GM18499 (cell line): ENCODE results near the gene C9orf40.

Experiments
- ATAC-seq: cut with Tn5 transposase; IDR thresholded peaks from one replicate; pipeline ENCODE4 v1.9.1; 2021; ENCODE audit warnings: moderate number of reproducible peaks; ENCODE audit not compliant: insufficient read depth, unreplicated experiment

Gene C9orf40, protein sequence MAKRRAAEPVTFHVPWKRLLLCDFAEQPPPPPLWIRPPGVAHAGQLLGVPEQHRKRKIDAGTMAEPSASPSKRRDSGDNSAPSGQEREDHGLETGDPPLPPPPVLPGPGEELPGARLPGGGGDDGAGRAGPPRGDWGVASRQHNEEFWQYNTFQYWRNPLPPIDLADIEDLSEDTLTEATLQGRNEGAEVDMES

DNA sequence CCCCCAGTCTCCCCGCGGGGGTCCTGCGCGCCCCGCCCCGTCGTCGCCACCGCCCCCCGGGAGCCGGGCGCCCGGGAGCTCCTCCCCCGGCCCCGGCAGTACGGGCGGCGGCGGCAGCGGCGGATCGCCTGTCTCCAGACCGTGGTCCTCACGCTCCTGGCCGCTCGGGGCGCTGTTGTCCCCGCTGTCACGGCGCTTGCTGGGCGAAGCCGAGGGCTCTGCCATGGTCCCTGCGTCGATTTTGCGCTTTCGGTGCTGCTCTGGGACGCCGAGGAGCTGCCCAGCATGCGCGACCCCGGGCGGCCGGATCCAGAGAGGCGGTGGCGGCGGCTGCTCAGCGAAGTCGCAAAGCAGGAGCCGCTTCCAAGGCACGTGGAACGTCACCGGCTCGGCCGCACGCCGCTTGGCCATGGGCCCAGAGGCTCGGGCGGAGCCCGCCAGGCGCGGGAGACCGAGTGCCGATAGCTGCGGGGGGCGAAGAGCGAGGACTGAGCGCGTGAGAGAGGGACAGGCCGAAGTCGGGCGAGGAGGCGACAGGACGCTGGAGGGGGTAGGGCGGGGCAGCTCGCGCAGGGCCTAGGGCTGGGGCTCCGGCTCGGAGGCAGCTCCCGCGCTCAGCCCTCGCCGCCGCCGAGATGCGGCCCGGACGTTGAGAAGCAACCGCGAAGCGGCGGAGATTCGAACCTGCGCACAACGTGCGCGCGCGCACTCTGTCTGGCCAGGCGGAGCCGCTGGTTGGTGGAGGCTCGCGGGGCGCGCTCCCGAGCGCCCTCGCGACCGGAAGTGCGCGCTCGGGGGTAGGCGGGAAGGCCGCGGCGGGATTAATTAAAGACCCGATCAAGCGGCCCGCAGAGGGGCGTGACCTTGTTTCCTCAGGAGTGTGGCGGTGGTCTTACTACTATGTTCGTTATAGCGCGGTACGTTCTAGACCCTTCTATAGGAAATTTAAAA lies at the start of gene C9orf40:
TSS of gene C9orf40 (minus strand) at position 712 of the 951 bp plus-strand sequence. CDS start at position 411, 301 bp downstream.
- ATAC-seq = peak; percentile 67

DNA sequence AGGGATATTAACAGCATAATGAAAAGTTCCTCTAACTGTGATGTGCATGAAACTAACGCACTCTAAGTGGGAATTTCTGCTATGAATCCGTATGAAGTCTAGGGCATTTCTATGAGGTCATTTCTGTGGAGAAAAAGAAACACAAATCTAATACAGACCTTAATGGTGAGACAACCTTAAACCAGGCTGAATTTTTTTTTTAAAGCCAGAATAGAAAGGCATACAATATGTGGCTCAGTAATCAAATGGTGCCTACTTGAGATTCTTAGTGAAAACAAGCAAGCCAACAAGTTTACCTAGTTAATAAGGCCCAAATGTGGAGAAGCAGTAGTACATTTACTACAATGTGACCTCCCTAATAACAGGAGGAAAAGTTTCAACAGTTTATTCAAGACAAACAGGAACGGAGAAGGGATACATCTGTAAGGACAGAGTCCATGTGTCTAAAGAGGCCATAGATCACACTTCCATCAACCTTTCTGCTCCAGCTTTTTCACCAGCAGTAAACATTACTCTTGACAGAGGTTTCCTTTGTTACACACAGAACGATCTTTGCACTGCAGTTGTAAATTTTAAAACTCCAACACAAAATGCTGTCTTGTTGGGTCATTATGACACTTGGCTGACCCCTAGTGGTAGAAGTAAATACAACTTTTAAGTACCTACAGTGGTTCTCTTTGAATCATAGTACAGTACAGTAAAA lies 49.2 kb upstream of the C9orf40 start:
- peak; percentile 79 for ATAC-seq

DNA sequence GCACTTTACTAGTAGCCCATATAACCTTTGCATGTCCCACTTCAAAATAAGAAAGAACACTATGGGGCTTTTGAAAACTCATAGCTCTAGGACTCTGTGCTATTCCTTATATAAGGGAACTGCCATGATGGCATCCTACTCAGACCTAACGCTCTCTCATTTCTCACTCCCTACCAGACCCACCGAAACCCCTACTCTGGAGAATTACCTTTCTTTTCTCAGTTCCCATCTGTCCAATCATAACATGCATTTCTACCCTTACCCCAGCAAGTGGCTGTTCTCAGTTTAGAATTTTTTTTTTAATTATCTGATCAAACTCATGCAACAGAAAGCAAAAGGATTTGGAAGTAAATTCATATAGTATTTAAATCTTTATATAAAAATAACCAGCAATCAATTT lies 48.1 kb upstream of the C9orf40 start:
- no peak for ATAC-seq

DNA sequence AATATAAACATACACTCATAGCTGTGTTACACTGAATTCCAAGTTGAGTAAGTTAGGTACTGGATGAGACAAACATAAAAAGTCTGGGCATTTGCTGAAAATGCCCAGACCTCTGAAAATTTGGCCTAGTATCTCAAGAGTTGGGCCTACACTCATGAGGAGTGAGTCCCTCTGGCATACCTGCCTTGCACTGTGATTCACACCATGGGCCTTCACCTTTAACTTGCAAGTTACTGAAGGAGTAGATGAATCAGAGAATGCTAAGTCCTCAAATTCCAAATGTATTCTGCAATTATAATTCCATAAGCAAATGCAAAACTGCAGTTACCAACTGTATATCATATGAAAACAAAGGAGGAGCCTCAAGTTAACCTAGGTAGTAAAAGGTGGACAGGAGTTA lies 32.3 kb upstream of the C9orf40 start:
- ATAC-seq = no peak

DNA sequence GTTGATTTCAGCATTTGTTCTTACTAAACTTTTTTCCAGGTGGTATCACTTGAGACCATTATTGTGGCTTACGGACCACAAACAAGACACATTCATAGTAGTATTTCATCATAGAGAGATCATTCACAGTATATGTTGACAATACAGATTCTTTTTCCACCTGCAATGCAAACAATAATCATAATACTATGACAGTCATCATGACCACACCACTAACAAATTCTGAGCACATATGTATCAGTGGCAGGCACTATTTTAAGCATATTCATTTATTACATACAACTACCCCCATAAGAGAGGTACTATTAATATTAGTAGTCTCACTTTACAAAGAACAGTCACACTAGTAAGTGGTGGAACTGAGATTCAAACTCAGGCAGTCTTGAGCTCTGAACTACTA lies 31.0 kb upstream of the C9orf40 start:
- no peak for ATAC-seq

DNA sequence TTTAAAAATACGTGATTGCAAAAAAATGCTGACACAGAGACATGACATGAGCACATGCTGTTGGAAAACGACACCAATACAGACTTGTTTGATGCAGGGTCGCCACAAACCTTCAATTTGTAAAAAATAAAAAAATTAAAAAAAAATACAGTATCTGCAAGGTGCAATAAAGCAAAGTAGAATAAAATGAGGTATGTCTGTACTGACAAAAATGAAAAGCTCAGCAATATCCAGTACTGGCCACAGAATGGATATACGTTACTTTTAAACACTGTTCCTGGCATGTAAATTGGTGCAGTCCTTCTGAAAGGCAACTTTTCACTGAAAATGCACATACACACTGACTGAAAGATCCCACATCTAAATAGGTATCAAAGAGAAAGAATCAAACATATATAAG lies 27.1 kb upstream of the C9orf40 start:
- no peak for ATAC-seq

DNA sequence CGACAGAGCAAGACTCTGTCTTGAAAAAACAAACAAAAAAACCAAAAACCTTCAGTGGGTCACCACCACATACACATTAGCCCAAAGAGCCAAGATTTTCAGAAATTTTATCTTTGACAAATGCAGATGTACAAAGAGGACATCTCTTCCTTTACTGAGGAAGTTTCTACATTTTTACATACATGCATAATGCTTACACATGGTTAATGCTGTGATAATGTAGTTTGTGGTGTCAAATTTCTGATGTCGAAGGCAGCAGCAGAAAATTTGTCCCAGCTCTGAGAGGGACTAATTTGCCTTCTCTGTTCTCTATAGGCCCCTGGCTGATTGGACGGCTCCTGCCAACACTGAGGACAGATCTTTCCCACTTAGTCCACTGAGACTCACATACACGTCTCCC lies 24.6 kb upstream of the C9orf40 start:
- ATAC-seq = no peak

DNA sequence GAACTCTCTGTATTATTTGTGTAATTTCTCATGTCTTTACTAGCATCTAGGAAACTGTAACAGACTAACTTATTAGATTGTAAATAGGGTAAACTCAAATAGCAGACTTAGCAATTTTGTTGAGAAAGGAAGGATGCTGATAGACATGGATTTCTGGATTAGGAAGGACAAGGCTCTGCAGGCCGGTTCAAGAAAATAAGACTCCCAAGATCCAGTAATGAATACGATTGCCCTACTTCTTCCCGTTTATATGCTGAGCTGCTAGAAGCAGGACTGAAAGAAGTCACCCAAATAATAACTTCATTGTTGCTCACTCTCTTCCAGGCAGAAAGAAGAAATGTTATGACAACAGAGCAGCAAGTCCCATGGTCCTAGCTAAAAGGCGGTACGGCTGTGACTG lies 22.8 kb upstream of the C9orf40 start:
- no peak for ATAC-seq

DNA sequence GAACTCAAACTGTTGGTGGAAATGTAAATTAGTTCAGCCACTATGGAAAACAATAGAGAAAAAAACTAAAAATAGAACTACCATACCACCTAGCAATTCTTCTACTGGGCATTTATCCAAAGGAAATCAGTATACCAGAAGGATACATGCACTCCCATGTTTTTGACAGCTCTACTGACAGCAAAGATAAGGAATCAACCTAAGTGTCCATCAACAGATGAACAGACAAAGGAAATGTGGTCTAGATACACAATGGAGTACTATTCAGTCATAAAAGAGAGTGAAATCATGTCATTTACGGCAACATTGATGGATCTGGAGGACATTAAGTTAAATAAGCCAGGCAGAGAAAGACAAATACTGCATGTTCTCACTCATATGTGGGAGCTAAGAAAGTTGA lies 21.8 kb upstream of the C9orf40 start:
- no peak for ATAC-seq

DNA sequence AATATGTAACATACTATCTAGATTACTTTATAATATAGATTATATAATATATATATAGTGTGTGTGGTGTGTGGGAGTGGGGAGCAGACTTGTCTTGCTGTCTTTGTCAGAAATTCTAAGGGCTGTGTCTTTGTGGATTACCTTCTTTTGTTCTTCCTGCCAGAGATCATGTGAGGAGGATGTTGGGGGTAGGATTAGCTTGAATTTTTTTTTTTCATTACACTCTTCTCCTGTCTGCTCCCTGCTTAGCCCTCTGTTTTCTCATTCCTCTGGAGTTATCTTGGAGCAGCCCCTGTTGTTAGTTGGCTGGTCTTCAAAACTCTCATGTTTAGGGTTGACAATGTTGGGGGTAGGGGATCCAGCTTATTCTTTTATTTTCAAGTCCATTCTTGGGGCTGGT lies 21.0 kb upstream of the C9orf40 start:
- ATAC-seq = no peak

DNA sequence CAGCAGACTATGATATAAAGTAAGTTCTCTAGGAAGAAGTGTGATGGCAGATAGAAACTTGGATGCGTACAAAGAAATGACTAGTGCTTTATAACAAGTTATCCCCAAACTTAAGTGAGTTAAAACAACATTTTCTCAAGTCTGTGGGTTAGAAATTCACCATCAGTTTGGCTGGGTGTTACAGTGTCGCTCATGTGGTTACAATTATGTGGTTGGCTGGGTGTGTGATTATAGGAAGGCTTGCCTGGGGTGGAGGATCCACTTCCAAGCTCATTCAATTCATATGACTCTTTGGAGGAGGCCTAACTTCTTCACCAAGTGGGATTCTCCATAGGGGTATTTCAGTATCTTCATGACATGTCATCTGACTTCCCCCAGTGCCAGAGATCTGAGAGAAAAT lies 10.3 kb upstream of the C9orf40 start:
- no peak for ATAC-seq

DNA sequence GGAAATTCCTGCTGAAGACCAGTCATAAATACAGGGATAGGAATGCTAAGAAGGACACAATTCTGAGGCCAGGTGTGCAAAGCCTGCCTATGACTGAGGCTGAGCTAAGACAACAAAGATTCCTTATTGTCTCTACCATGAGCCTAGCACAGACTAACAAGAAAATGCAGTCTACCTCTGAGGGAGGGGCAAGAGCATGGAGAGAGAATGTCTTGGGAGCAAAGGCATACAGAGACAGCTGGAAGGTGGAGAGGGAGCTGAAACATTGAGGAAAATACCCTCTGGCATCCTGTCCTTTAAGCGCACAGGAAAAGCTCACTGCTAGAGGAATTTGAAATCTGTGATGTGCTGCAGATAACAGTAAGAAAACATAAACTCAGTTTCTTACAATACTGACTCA lies 8.8 kb upstream of the C9orf40 start:
- ATAC-seq = no peak

DNA sequence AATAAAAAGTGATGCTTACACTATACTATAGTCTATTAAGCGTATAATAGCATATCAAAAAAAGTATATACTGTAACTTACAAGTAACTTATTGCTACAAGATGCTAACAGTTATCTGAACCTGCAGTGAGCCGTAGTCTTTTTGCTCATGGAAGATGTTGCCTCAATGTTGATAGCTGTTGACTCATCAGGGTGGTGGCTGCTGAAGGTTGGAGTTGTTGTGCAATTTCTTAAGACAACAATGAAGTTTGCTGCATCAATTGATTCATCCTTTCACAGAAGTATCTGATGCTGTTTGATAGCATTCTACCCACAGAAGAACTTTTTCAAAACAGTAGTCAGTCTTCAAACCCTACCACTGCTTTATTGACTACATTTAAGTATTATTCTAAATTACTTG lies 7.8 kb upstream of the C9orf40 start:
- ATAC-seq = no peak

DNA sequence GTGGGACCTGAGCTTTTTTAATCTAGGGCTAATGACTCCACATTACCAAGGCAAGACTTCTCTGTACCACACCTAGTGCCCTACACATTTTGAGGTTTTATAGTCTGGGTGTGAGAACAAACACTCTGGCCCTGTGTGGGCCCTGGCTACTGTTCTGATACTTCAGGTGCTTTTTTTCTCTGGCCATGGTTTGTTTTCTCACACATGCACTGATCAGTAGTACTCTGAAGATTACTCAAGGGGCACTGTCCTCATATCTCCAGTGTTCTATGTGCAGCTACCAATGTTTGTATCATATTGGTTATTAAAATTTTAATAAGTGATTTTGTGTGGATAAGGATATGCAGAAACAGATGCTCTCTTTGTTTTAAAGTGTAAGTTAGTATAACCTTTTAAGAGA lies 5.9 kb upstream of the C9orf40 start:
- no peak for ATAC-seq

DNA sequence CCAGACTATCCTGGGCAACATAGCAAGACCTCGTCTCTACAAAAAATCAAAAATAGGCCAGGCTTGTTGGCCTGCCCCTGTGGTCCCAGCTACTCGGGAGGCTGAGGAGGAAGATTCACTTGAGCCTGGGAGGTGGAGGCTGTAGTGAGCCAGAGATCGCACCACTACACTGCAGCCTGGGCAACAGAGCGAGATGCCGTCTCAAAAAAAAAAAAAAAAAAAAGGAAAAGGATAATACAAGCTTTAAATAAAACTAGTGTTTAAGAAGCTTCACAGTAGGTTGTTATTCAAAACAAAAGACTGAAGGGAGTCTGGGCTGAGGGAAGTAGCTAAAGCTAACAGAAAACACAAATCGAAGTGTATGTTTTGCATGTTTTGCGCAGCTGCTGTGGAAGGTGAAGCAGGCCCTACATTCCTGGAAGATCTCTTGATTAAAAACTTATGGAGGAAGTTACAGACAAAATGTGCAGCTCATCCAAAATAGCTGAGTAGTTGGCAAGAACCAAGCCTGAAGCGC lies 581 bp upstream of the C9orf40 start:
- peak; percentile 0 for ATAC-seq

DNA sequence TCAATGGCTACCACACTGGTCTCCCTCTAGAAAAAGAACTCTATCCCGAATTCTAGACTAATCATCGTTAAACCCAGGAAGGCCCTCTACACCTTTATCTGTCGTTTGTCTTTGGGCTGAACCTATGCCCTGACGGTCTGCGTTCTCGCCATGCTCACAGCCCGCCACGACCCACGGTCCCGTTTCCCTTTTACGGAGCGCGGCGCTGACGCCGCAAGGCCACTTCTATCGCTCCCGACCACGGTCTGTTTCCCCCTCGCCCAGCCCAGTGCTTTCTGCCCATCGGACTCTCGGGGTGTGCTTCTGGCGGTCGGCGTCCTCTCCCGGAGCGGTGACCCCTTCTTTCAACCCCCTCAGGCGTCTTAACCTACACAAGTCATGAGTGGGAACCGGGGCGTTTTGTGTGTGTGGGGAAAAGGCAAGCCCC lies 974 bp downstream of the C9orf40 start:
- ATAC-seq = no peak

DNA sequence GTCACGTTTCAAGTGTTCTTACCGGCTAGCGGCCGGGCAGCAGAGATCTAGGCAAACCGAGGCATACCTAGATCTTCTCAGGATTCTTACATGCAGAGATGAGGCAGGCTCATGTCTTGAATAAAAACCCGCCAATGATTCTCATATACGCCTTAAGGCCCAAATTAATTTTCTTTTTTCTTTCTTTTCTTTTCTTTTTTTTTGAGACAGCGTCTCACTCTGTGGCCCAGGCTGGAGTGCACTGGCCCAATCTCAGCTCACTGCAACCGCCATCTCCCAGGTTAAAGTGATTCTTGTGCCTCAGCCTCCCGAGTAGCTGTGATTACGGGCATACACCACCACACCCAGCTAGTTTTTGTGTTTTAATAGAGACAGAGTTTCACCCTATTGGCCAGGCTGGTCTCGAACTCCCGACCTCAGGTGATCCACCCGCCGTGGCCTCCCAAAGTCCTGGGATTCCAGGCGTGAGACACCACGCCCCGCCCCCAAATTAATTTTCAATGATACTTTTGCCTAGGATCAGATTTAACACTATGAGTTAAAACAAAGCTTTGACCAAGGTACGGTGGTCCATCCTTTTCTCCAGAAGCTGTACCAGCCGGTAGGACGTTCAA lies 1.5 kb downstream of the C9orf40 start:
- no peak for ATAC-seq

DNA sequence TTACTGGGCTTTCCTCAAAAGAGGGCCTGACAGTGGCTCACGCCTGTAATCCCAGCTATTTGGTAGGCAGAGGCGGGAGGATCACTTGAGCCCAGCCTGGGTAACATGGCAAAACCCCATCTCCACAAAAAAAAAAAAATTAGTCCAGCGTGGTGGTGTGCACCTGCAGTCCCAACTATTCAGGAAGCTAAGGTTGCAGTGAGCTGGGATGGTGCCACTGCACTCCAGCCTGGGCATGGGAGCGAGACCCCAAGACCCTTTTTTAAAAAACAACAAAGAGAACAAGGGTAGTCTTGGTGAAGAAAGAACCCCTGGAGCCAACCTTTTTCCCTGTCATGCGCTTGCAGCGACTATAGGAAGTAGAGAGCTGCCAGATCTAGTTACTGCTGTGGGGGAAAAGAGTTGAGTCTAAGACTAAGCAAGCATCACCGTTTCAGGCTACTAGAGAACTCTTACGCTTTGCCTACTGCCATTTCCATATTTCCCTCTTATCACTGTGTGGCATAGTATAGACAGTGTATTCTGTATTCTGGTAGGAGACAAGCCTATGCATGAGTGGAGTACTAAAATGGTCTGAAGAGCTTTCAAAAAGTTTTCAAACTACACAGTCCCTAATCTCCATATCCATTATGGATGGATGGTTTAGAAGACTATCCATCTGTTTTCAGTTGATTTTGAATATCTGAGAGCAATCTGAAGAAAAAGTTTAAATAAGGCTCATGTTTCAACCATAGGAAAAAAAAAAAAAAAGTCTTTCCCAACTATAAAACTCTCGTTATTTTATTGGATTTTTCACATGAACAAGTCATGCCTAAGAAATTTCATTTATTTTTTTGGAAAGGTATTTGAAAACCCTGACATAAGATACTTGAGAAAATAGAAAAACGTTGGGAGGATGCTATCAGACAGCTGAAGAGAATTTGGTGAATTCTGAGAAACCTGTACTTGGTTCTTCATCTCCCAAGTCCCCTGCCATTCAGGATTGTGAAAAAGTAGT lies 2.6 kb downstream of the C9orf40 start:
- ATAC-seq = no peak

DNA sequence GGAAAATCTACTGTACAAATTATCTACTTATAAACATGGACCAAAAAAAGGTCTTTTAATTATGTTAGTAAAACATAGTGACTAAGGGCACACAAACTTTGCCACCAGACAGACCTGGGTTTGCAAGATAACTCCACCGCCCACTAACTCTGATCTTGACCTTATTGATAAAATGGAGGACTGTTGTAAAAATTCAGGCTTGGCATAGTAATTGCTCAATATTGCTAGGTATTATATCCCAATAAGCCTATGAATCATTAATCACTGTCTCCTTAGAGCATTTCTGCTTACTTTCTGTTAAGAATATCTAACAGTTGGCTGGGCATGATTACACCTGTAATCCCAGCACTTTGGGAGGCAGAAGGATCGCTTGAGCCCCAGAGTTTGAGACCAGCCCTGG lies 3.8 kb downstream of the C9orf40 start:
- ATAC-seq = no peak
